Measurements from ENCODE around the gene EBF3. TPM values are rescaled to one million over a fixed set of nuclear protein-coding genes. Genes with fewer than 3 reads are reported as not detected.

Gene EBF3
- total RNA-seq, 1 experiment from 2014 or later = 3.0 TPM

- no peak for DNase-seq (ENCODE audit: low read depth)
Observed at GRCh38 chr10:129959544-129960480, 4.3 kb downstream of the EBF3 start.

- DNase-seq (ENCODE audit: low read depth) = no peak
Observed at GRCh38 chr10:129958629-129959543, 5.2 kb downstream of the EBF3 start.

- DNase-seq (ENCODE audit: low read depth) = no peak
Observed at GRCh38 chr10:129958148-129958628, 5.9 kb downstream of the EBF3 start.

GRCh38 chr10:129956876-129957673 is 7.0 kb downstream of the EBF3 start:
- DNase-seq (ENCODE audit: low read depth) = no peak

- DNase-seq (ENCODE audit: low read depth) = no peak
Observed at GRCh38 chr10:129956286-129956670, 7.8 kb downstream of the EBF3 start.

GRCh38 chr10:129955601-129956285 is 8.3 kb downstream of the EBF3 start:
- DNase-seq (ENCODE audit: low read depth) = no peak

- no peak for DNase-seq (ENCODE audit: low read depth)
Observed at GRCh38 chr10:129954492-129955315, 9.4 kb downstream of the EBF3 start.

GRCh38 chr10:129953119-129954051 is 10.7 kb downstream of the EBF3 start:
- no peak for DNase-seq (ENCODE audit: low read depth)

- no peak for DNase-seq (ENCODE audit: low read depth)
Observed at GRCh38 chr10:129952378-129953118, 11.5 kb downstream of the EBF3 start.

- no peak for DNase-seq (ENCODE audit: low read depth)
Observed at GRCh38 chr10:129951970-129952265, 12.2 kb downstream of the EBF3 start.

GRCh38 chr10:129951101-129951969 is 12.7 kb downstream of the EBF3 start:
- no peak for DNase-seq (ENCODE audit: low read depth)

- DNase-seq (ENCODE audit: low read depth) = peak; percentile 11
Observed at GRCh38 chr10:129950676-129951075, 13.4 kb downstream of the EBF3 start.

GRCh38 chr10:129949891-129950291 is 14.2 kb downstream of the EBF3 start:
- DNase-seq (ENCODE audit: low read depth) = peak; percentile 58

GRCh38 chr10:129949411-129949810 is 14.7 kb downstream of the EBF3 start:
- DNase-seq (ENCODE audit: low read depth) = no peak

GRCh38 chr10:129946859-129947258 is 17.2 kb downstream of the EBF3 start:
- no peak for DNase-seq (ENCODE audit: low read depth)

- DNase-seq (ENCODE audit: low read depth) = peak; percentile 57
Observed at GRCh38 chr10:129945941-129946760, 17.9 kb downstream of the EBF3 start.

All from RPMI7951 (cell line).